HG02884 (cell line): Measurements from ENCODE around the gene PAK1.
"Not testable (repeated sequence)": the region's sequence is repeated elsewhere in the genome, so short reads cannot be mapped to it uniquely, and the experiment has no call there.

Experiments
- ATAC-seq: cut with Tn5 transposase; IDR thresholded peaks from one replicate; pipeline ENCODE4 v1.9.1; 2021; ENCODE audit warnings: mild to moderate bottlenecking, moderate library complexity; ENCODE audit not compliant: unreplicated experiment

The PAK1 gene

GRCh38 chr11:77409046-77409445 is 64.8 kb downstream of the PAK1 start:
- ATAC-seq, result no peak

- no peak for ATAC-seq
These were observed 66.3 kb downstream of the PAK1 start for GRCh38 chr11:77407613-77408012.

- no peak for ATAC-seq
These were observed 67.5 kb downstream of the PAK1 start for GRCh38 chr11:77406396-77406795.

GRCh38 chr11:77403211-77403610 is 70.7 kb downstream of the PAK1 start:
- no peak for ATAC-seq

- ATAC-seq, result no peak
These were observed 71.7 kb downstream of the PAK1 start for GRCh38 chr11:77402218-77402556.

GRCh38 chr11:77401486-77402217 is 72.2 kb downstream of the PAK1 start:
- ATAC-seq, result no peak

GRCh38 chr11:77400775-77401449 is 73.0 kb downstream of the PAK1 start:
- no peak for ATAC-seq

GRCh38 chr11:77400271-77400670 is 73.6 kb downstream of the PAK1 start:
- ATAC-seq, result no peak

- no peak for ATAC-seq
These were observed 76.3 kb downstream of the PAK1 start for GRCh38 chr11:77397631-77398030.

- ATAC-seq, result no peak
These were observed 77.0 kb downstream of the PAK1 start for GRCh38 chr11:77396911-77397310.

- no peak for ATAC-seq
These were observed 77.6 kb downstream of the PAK1 start for GRCh38 chr11:77396305-77396704.

- ATAC-seq, result no peak
These were observed 78.3 kb downstream of the PAK1 start for GRCh38 chr11:77395460-77396173.

- ATAC-seq, result no peak
These were observed 81.1 kb downstream of the PAK1 start for GRCh38 chr11:77392842-77393241.

GRCh38 chr11:77387701-77388100 is 86.2 kb downstream of the PAK1 start:
- ATAC-seq, result no peak

GRCh38 chr11:77386178-77386577 is 87.7 kb downstream of the PAK1 start:
- no peak for ATAC-seq

GRCh38 chr11:77385255-77385771 is 88.6 kb downstream of the PAK1 start:
- not testable (repeated sequence) for ATAC-seq

- ATAC-seq, result no peak
These were observed 89.3 kb downstream of the PAK1 start for GRCh38 chr11:77384571-77384970.

GRCh38 chr11:77383349-77383748 is 90.5 kb downstream of the PAK1 start:
- ATAC-seq, result not testable (repeated sequence)

- no peak for ATAC-seq
These were observed 91.9 kb downstream of the PAK1 start for GRCh38 chr11:77381729-77382665.

GRCh38 chr11:77379934-77380333 is 94.0 kb downstream of the PAK1 start:
- ATAC-seq, result no peak

- no peak for ATAC-seq
These were observed 94.6 kb downstream of the PAK1 start for GRCh38 chr11:77379253-77379652.
